GM12801 (cell line): ENCODE results near the gene RRAS2.

Experiments used
- CTCF ChIP-seq: IDR thresholded peaks from one replicate; pipeline ENCODE4 v1.5.1; 2011; ENCODE audit warnings: control low read depth; ENCODE audit not compliant: insufficient read length; ENCODE audit errors: extremely low read depth

RRAS2 gene

GRCh38 chr11:14248580-14248981 lies 110.4 kb downstream of the RRAS2 start:
- no peak for TF ChIP-seq CTCF

GRCh38 chr11:14245444-14245843 lies 113.5 kb downstream of the RRAS2 start:
- TF ChIP-seq CTCF, result no peak

GRCh38 chr11:14244926-14245325 lies 114.1 kb downstream of the RRAS2 start:
- no peak for TF ChIP-seq CTCF

GRCh38 chr11:14242733-14243132 lies 116.2 kb downstream of the RRAS2 start:
- TF ChIP-seq CTCF, result no peak

- no peak for TF ChIP-seq CTCF
These were observed 116.8 kb downstream of the RRAS2 start for GRCh38 chr11:14242187-14242586.

- TF ChIP-seq CTCF, result no peak
These were observed 118.0 kb downstream of the RRAS2 start for GRCh38 chr11:14240951-14241350.

- TF ChIP-seq CTCF, result no peak
These were observed 118.8 kb downstream of the RRAS2 start for GRCh38 chr11:14240221-14240620.

GRCh38 chr11:14237444-14237961 lies 121.5 kb downstream of the RRAS2 start:
- TF ChIP-seq CTCF, result no peak
